Epithelial cell of prostate (primary cell): Measurements from ENCODE around the gene DPEP1.
"Not testable (repeated sequence)": the region's sequence is repeated elsewhere in the genome, so short reads cannot be mapped to it uniquely, and the experiment has no call there.

Experiments used
- DNase-seq: peaks from one replicate; pipeline ENCODE4 v3.0.0-alpha.2; 2011; ENCODE audit warnings: low read depth, low spot score
- H3K27ac ChIP-seq: fragments of 450-650 bp; 2 replicates; pipeline ENCODE4 v1.5.1; 2017; ENCODE audit warnings: mild to moderate bottlenecking

DPEP1 gene

GRCh38 chr16:89615596-89616090 is 2.2 kb downstream of the DPEP1 start:
- H3K27ac ChIP-seq = no peak overlapping the region
- no peak for DNase-seq

GRCh38 chr16:89616623-89617022 is 3.2 kb downstream of the DPEP1 start:
- no peak for DNase-seq
- no peak overlapping the region for H3K27ac ChIP-seq

- DNase-seq = no peak
- H3K27ac ChIP-seq = no peak overlapping the region
These were observed 3.6 kb downstream of the DPEP1 start for GRCh38 chr16:89617036-89617435.

- DNase-seq = no peak
- no peak overlapping the region for H3K27ac ChIP-seq
These were observed 4.9 kb downstream of the DPEP1 start for GRCh38 chr16:89618109-89618998.

GRCh38 chr16:89619840-89620239 is 6.4 kb downstream of the DPEP1 start:
- no peak for DNase-seq
- H3K27ac ChIP-seq = no peak overlapping the region

- no peak overlapping the region for H3K27ac ChIP-seq
- no peak for DNase-seq
These were observed 7.0 kb downstream of the DPEP1 start for GRCh38 chr16:89620406-89620841.

GRCh38 chr16:89621136-89621697 is 7.8 kb downstream of the DPEP1 start:
- no peak overlapping the region for H3K27ac ChIP-seq
- DNase-seq = no peak

- no peak for DNase-seq
- H3K27ac ChIP-seq = no peak overlapping the region
These were observed 8.4 kb downstream of the DPEP1 start for GRCh38 chr16:89621698-89622409.

GRCh38 chr16:89623511-89624261 is 10.2 kb downstream of the DPEP1 start:
- H3K27ac ChIP-seq = no peak overlapping the region
- no peak for DNase-seq

GRCh38 chr16:89624777-89625761 is 11.6 kb downstream of the DPEP1 start:
- no peak for DNase-seq
- H3K27ac ChIP-seq = no peak overlapping the region

GRCh38 chr16:89629827-89630610 is 16.6 kb downstream of the DPEP1 start:
- no peak for DNase-seq
- H3K27ac ChIP-seq = no peak overlapping the region

- peak overlapping the region; percentile 25 for H3K27ac ChIP-seq
These were observed 19.7 kb downstream of the DPEP1 start for GRCh38 chr16:89633064-89633631.

GRCh38 chr16:89634463-89635385 is 21.3 kb downstream of the DPEP1 start:
- DNase-seq, H3K27ac ChIP-seq: not testable (repeated sequence)

More at GRCh38 chr16:89633064-89633631, 19.7 kb downstream of the DPEP1 start:
- DNase-seq = no peak

GRCh38 chr16:89636663-89637062 is 23.2 kb downstream of the DPEP1 start:
- no peak for DNase-seq
- H3K27ac ChIP-seq = no peak overlapping the region

- no peak overlapping the region for H3K27ac ChIP-seq
- no peak for DNase-seq
These were observed 23.9 kb downstream of the DPEP1 start for GRCh38 chr16:89637379-89637778.

GRCh38 chr16:89638455-89638854 is 25.0 kb downstream of the DPEP1 start:
- no peak for DNase-seq
- no peak overlapping the region for H3K27ac ChIP-seq

- DNase-seq = no peak
- no peak overlapping the region for H3K27ac ChIP-seq
These were observed 25.9 kb downstream of the DPEP1 start for GRCh38 chr16:89639385-89639784.
